GM23248 (cell line): ENCODE data around the gene ZYX.

ENCODE experiments used
- EZH2 ChIP-seq: fragments of 200-600 bp; sonication (generic); IDR thresholded peaks from 2 replicates; pipeline ENCODE4 v1.6.1; 2018; ENCODE audit warnings: antibody characterized with exemption, mild to moderate bottlenecking; ENCODE audit not compliant: insufficient read depth, poor library complexity, severe bottlenecking
- EZH2phosphoT487 ChIP-seq: fragments of 200-600 bp; sonication (generic); IDR thresholded peaks from 2 replicates; pipeline ENCODE4 v1.6.1; 2018; ENCODE audit warnings: antibody characterized with exemption, moderate library complexity, mild to moderate bottlenecking, low read depth; ENCODE audit not compliant: insufficient read depth

DNA sequence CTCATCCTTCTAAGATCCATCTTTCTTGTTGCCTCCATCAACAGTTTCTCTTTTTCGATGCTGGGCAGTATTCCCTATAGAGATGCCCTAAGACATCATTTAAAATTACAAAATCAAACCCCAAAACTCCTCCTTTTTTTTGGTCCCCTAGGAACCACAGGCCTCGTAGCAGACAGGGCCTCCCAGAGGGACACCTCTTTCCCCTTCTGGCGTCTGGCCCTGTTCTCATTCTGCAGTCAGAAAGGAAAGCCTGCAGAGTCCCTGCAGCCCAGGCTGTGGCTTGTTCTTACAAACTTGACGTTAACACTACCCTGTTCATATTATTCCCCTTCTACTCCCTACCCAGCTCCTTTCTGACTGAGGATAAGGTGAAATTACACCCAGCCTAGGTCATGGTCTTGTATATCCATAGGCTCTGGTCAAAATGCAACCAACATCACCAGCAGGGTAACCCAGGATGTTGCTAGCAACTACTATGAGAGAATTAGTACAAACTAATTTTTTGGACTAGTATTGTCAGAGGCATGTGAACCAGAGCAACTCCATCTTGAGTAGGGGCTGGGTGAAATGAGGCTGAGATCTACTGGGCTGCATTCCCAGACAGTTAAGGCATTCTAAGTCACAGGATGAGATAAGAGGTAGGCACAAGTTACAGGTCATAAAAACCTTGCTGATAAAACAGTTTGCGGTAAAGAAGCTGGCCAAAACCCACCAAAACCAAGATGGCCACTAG is 31.0 kb downstream of the ZYX start:
- no peak for TF ChIP-seq EZH2
- TF ChIP-seq EZH2phosphoT487, result no peak
